H1 (cell line): ENCODE measurements around the gene OPALIN. TPM values are rescaled to one million over a fixed set of nuclear protein-coding genes. Genes with fewer than 3 reads are reported as not detected.

Experiments
- CTCF ChIA-PET: fragments of 300-600 bp; sonication (Branson Sonifier 250); formaldehyde crosslinking; loops from one replicate; lab custom pipeline; 2021; ENCODE audit not compliant: partially characterized antibody; lab: Charles Lee
- POLR2A ChIA-PET: fragments of 300-600 bp; sonication (Branson Sonifier 250); formaldehyde crosslinking; loops from one replicate; lab custom pipeline; 2021; ENCODE audit warnings: inconsistent platforms; ENCODE audit not compliant: partially characterized antibody; lab: Charles Lee
- DNase-seq, 2 experiments: peaks; one replicate each; pipeline versions ENCODE4 v3.0.0 to v3.0.0-alpha.2; 2010 to 2022; ENCODE audit warnings: low spot score in 2 of 2, low read depth in 1 of 2, mixed read lengths in 1 of 2
- FAIRE-seq: peaks from 2 replicates; lab custom pipeline; 2011; peaks lifted over from hg19 to GRCh38; lab: Jason Lieb, UNC
- H2AFZ ChIP-seq: 2 replicates; pipeline ENCODE4 v1.8.1; 2012; ENCODE audit warnings: low read length, inconsistent platforms
- H2AK5ac ChIP-seq: 2 replicates; pipeline ENCODE4 v1.6.1; 2013; ENCODE audit warnings: low read depth, low read length
- H2BK120ac ChIP-seq: replicated peaks from 2 replicates; pipeline ENCODE3; 2013; ENCODE audit warnings: low read depth, low read length, inconsistent platforms
- H2BK12ac ChIP-seq: 2 replicates; pipeline ENCODE4 v1.6.1; 2013; ENCODE audit warnings: low read depth, low read length
- H2BK15ac ChIP-seq: 2 replicates; pipeline ENCODE4 v1.6.1; 2013; ENCODE audit warnings: low read length
- H2BK20ac ChIP-seq: 2 replicates; pipeline ENCODE4 v1.6.1; 2013; ENCODE audit warnings: low read length
- H2BK5ac ChIP-seq: 2 replicates; pipeline ENCODE4 v1.6.1; 2013; ENCODE audit warnings: low read depth, low read length
- H3K14ac ChIP-seq: 2 replicates; pipeline ENCODE4 v1.6.1; 2013; ENCODE audit warnings: inconsistent platforms; ENCODE audit not compliant: insufficient read length
- H3K18ac ChIP-seq: 2 replicates; pipeline ENCODE4 v1.6.1; 2013; ENCODE audit warnings: low read length; ENCODE audit errors: extremely low read depth
- H3K23ac ChIP-seq: 2 replicates; pipeline ENCODE4 v1.6.1; 2013; ENCODE audit warnings: inconsistent platforms; ENCODE audit not compliant: insufficient read length
- H3K23me2 ChIP-seq: 2 replicates; pipeline ENCODE4 v1.6.1; 2013; ENCODE audit warnings: low read depth, low read length
- H3K27ac ChIP-seq: 2 replicates; pipeline ENCODE4 v1.6.1; 2011; ENCODE audit warnings: low read depth, low read length, inconsistent platforms
- H3K27me3 ChIP-seq, 4 experiments: replicated peaks in 1 of 4; 1 replicate in 1 of 4; 2 replicates in 3 of 4; pipeline versions ENCODE4 v1.6.1 to v1.8.1; 2011 to 2013; ENCODE audit warnings: low read length in 3 of 4, mild to moderate bottlenecking in 3 of 4, inconsistent platforms in 2 of 4, mixed read lengths in 2 of 4, moderate library complexity in 1 of 4; ENCODE audit not compliant: control insufficient read depth in 3 of 4, insufficient read depth in 3 of 4; ENCODE audit errors: extremely low read depth in 1 of 4
- H3K36me3 ChIP-seq, 4 experiments: 2 replicates each; pipeline versions ENCODE4 v1.6.1 to v1.8.1; 2011 to 2013; ENCODE audit warnings: mild to moderate bottlenecking in 4 of 4, low read length in 3 of 4, moderate library complexity in 2 of 4, control low read depth in 1 of 4, inconsistent platforms in 1 of 4; ENCODE audit not compliant: insufficient read depth in 4 of 4, control insufficient read depth in 2 of 4
- H3K4ac ChIP-seq: replicated peaks from 2 replicates; pipeline ENCODE3; 2013; ENCODE audit warnings: low read length, low read depth, mixed read lengths, inconsistent platforms; ENCODE audit not compliant: insufficient read length
- H3K4me1 ChIP-seq, 4 experiments: replicated peaks in 1 of 4; 1 replicate in 1 of 4; 2 replicates in 3 of 4; pipeline versions ENCODE4 v1.6.1 to v1.8.1; 2011 to 2013; ENCODE audit warnings: low read length in 3 of 4, inconsistent platforms in 2 of 4, mixed read lengths in 1 of 4; ENCODE audit not compliant: insufficient read depth in 4 of 4, control insufficient read depth in 3 of 4
- H3K4me2 ChIP-seq, 2 experiments: 2 replicates each; pipeline versions ENCODE4 v1.6.1 to v1.8.1; 2011 to 2013; ENCODE audit warnings: low read depth in 2 of 2, low read length in 2 of 2, control low read depth in 1 of 2, inconsistent platforms in 1 of 2, mild to moderate bottlenecking in 1 of 2; ENCODE audit not compliant: insufficient read depth in 1 of 2
- H3K4me3 ChIP-seq, 4 experiments: fragments of 200-600, 300-600 bp in 1 of 4; sonication (generic), shearing (Covaris generic), sonication (Bioruptor Twin) in 1 of 4; 2 replicates each; pipeline versions ENCODE4 v1.5.1 to v1.8.1; 2011 to 2016; ENCODE audit warnings: low read length in 4 of 4, low read depth in 3 of 4, control low read depth in 2 of 4, inconsistent platforms in 2 of 4, mild to moderate bottlenecking in 2 of 4, mixed read lengths in 1 of 4, moderate library complexity in 1 of 4; ENCODE audit not compliant: insufficient read depth in 2 of 4; ENCODE audit errors: extremely low read depth in 1 of 4
- H3K56ac ChIP-seq: replicated peaks from 2 replicates; pipeline ENCODE3; 2013; ENCODE audit warnings: low read depth, mild to moderate bottlenecking, mixed read lengths, low read length, inconsistent platforms; ENCODE audit not compliant: insufficient read length
- H3K79me1 ChIP-seq: 2 replicates; pipeline ENCODE4 v1.6.1; 2013; ENCODE audit warnings: low read depth, low read length, control low read depth
- H3K79me2 ChIP-seq, 2 experiments: 2 replicates each; pipeline versions ENCODE4 v1.6.1 to v1.8.1; 2012 to 2013; ENCODE audit warnings: low read length in 2 of 2, mild to moderate bottlenecking in 2 of 2, inconsistent platforms in 1 of 2; ENCODE audit not compliant: insufficient read depth in 2 of 2, control insufficient read depth in 1 of 2
- H3K9ac ChIP-seq, 4 experiments: replicated peaks in 1 of 4; 1 replicate in 1 of 4; 2 replicates in 3 of 4; pipeline versions ENCODE4 v1.6.1 to v1.8.1; 2011 to 2013; ENCODE audit warnings: low read depth in 3 of 4, low read length in 3 of 4, control low read depth in 2 of 4, mild to moderate bottlenecking in 2 of 4, moderate library complexity in 2 of 4, inconsistent platforms in 1 of 4; ENCODE audit errors: extremely low read depth in 1 of 4
- H3K9me3 ChIP-seq, 2 experiments: 2 replicates each; pipeline versions ENCODE4 v1.6.1 to v1.8.1; 2012 to 2013; ENCODE audit warnings: mild to moderate bottlenecking in 2 of 2, moderate library complexity in 2 of 2, control low read depth in 1 of 2, inconsistent platforms in 1 of 2, low read depth in 1 of 2, low read length in 1 of 2, mixed read lengths in 1 of 2; ENCODE audit not compliant: insufficient read depth in 2 of 2
- H4K20me1 ChIP-seq, 2 experiments: replicated peaks in 1 of 2; 2 replicates each; pipeline versions ENCODE3 to v1.8.1; 2011 to 2013; ENCODE audit warnings: inconsistent platforms in 2 of 2, low read length in 2 of 2, mild to moderate bottlenecking in 1 of 2; ENCODE audit not compliant: insufficient read depth in 2 of 2, control insufficient read depth in 1 of 2
- H4K5ac ChIP-seq: 2 replicates; pipeline ENCODE4 v1.6.1; 2013; ENCODE audit warnings: low read length, low read depth, mixed read lengths, inconsistent platforms; ENCODE audit not compliant: insufficient read length
- H4K8ac ChIP-seq: 2 replicates; pipeline ENCODE4 v1.8.0; 2013; ENCODE audit warnings: mild to moderate bottlenecking, moderate library complexity, low read length, inconsistent platforms; ENCODE audit not compliant: insufficient read depth; ENCODE audit errors: extremely low read depth
- H4K91ac ChIP-seq: replicated peaks from 2 replicates; pipeline ENCODE3; 2013; ENCODE audit warnings: low read length, mixed read lengths, inconsistent platforms; ENCODE audit not compliant: insufficient read length
- CBX5 ChIP-seq: fragments of 300-800, 300-1000 bp; sonication (generic); IDR thresholded peaks from 2 replicates; pipeline ENCODE4 v1.7.1; 2016; ENCODE audit warnings: antibody characterized with exemption, low read length, low read depth
- CHD1 ChIP-seq: IDR thresholded peaks from 2 replicates; pipeline ENCODE4 v1.6.1; 2012; ENCODE audit warnings: low read depth, low read length, improper control_type of control experiment
- E2F6 ChIP-seq: IDR thresholded peaks from 2 replicates; pipeline ENCODE4 v1.6.1; 2012; ENCODE audit warnings: inconsistent platforms
- JUND ChIP-seq: IDR thresholded peaks from 2 replicates; pipeline ENCODE4 v1.6.1; 2011; ENCODE audit warnings: mild to moderate bottlenecking, improper control_type of control experiment, low read length
- KDM4A ChIP-seq: IDR thresholded peaks from one replicate; pipeline ENCODE4 v1.7.1; 2012; ENCODE audit warnings: low read depth, mild to moderate bottlenecking, moderate library complexity, low read length, inconsistent platforms; ENCODE audit not compliant: severe bottlenecking
- MAFK ChIP-seq: IDR thresholded peaks from 2 replicates; pipeline ENCODE4 v1.6.1; 2012; ENCODE audit warnings: low read depth, mild to moderate bottlenecking, improper control_type of control experiment, low read length
- NANOG ChIP-seq: IDR thresholded peaks from 2 replicates; pipeline ENCODE4 v1.6.1; 2011; ENCODE audit warnings: low read length, low read depth, mild to moderate bottlenecking, inconsistent platforms; ENCODE audit not compliant: insufficient read depth, poor library complexity, severe bottlenecking
- POLR2A ChIP-seq, 2 experiments: IDR thresholded peaks; 1 replicate in 1 of 2; 2 replicates in 1 of 2; pipeline ENCODE4 v1.6.1; 2011; ENCODE audit warnings: low read depth in 2 of 2, low read length in 2 of 2, mild to moderate bottlenecking in 2 of 2; ENCODE audit errors: control extremely low read depth in 1 of 2
- POU5F1 ChIP-seq: IDR thresholded peaks from 2 replicates; pipeline ENCODE4 v1.6.1; 2011; ENCODE audit warnings: low read depth, mild to moderate bottlenecking, low read length, moderate library complexity
- SRF ChIP-seq: IDR thresholded peaks from 2 replicates; pipeline ENCODE4 v1.6.1; 2011; ENCODE audit warnings: mild to moderate bottlenecking, low read depth, low read length, moderate library complexity
- TBP ChIP-seq: IDR thresholded peaks from 2 replicates; pipeline ENCODE4 v1.6.1; 2011; ENCODE audit warnings: low read depth, low read length, improper control_type of control experiment
- TCF12 ChIP-seq: IDR thresholded peaks from 2 replicates; pipeline ENCODE4 v1.6.1; 2011; ENCODE audit warnings: low read depth, mild to moderate bottlenecking, low read length
- YY1 ChIP-seq: IDR thresholded peaks from 2 replicates; pipeline ENCODE4 v1.6.1; 2011; ENCODE audit warnings: low read depth, mild to moderate bottlenecking, low read length
- WGBS, 2 experiments: shearing (Covaris generic) in 1 of 2; methylation state at CpG; one replicate each; pipeline versions ENCODE4 v1.1.6 to v1.1.7; 2013 to 2015; ENCODE audit warnings: low lambda C conversion rate in 2 of 2, mixed read lengths in 2 of 2, inconsistent platforms in 1 of 2, low coverage in 1 of 2, missing lambda C conversion rate in 1 of 2; ENCODE audit not compliant: insufficient replicate concordance in 2 of 2, insufficient coverage in 1 of 2, insufficient read length in 1 of 2; ENCODE audit errors: extremely low coverage in 1 of 2, missing lambda C conversion rate in 1 of 2; 5-methylcytosine and 5-hydroxymethylcytosine counted together
- polyA plus RNA-seq, 7 experiments: library from polyadenylated mRNA; depleted of rRNA in 3 of 7; stranded (reverse) in 5 of 7; unstranded in 2 of 7; fragments of >200 nt in 5 of 7; fragments of 200-250 nt in 2 of 7; gene quantifications; 1 replicate in 5 of 7; 2 replicates in 1 of 7; 4 replicates in 1 of 7; pipeline versions ENCODE4 v1.2.1 to v1.2.3, GENCODE V29; 2011 to 2013; ENCODE audit warnings: missing spikeins in 2 of 7, mixed read lengths in 2 of 7
- total RNA-seq: library from RNA; stranded (reverse); fragmentation: NEBNext Ultra II Directional; extraction: Animal tissue kit (Norgen Biotek cat#: 25700); gene quantifications from 2 replicates; pipeline ENCODE4 v1.2.1, GENCODE V29; 2021

Gene OPALIN
- total and polyA plus RNA-seq, 2 of the 8 experiments (the other 6 are each of a cell fraction or from before 2014, with no cell fraction given): 0.03 TPM; not detected in 1

DNA sequence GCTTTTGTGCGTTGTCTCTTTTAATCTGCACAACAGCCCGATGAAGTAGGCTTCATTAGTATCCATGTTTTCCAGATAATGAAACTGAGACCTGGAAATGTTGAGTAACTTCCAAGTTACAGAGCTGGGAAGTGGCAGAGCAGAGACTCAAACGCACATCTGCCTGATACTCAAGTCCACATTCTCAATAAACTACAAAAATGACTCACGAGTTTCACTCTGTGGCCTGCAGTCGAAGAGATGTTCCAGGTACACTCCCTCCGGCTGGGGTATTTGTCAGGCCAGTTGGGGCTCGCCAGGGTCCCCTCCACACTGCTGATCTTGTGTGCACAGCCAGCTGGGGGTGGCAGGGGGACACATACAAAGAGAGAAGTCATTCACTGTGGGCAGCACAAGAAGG lies 17.7 kb upstream of the OPALIN start:
- Histone ChIP-seq H3K4me3 (no peak overlapping the region), H4K91ac (no peak overlapping the region), H3K27ac (no peak overlapping the region), H3K4me1 (peaks cover 0 to 13% (median 6%) of the 10 kb centered on the region in 4 experiments; a peak in 6 of 7 replicates), H2AK5ac (no peak overlapping the region), H3K79me2 (no peaks in the 10 kb centered on the region), H3K4ac (no peak overlapping the region), H3K9me3 (no peaks in the 10 kb centered on the region), H2BK12ac (no peak overlapping the region), H3K18ac (no peak overlapping the region), H2BK20ac (no peak overlapping the region), H4K20me1 (no peaks in the 10 kb centered on the region), H3K9ac (no peak overlapping the region), H2BK120ac (no peak overlapping the region), H4K5ac (no peak overlapping the region), H3K4me2 (no peak overlapping the region), H3K23ac (no peak overlapping the region), H2BK5ac (no peak overlapping the region), H3K79me1 (no peaks in the 10 kb centered on the region), H2AFZ (no peak overlapping the region), H3K27me3 (peaks cover 0 to 3% (median 1%) of the 10 kb centered on the region in 4 experiments; a peak in 3 of 7 replicates), H4K8ac (no peak overlapping the region), H3K36me3 (no peaks in the 10 kb centered on the region), H3K56ac (no peak overlapping the region), H2BK15ac (no peak overlapping the region), H3K23me2 (peaks cover 4% of the 10 kb centered on the region), H3K14ac (no peak overlapping the region)
- TF ChIP-seq JUND: no peak
- no peak for TF ChIP-seq KDM4A
- TF ChIP-seq CBX5: no peak
- no peak for TF ChIP-seq E2F6
- TF ChIP-seq POLR2A (IDR thresholded peaks at IDR 0.05; ENCODE audit: control extremely low read depth in 1 of 2, low read depth in 2 of 2, low read length in 2 of 2): no peak
- TF ChIP-seq MAFK: no peak
- no peak for TF ChIP-seq POU5F1
- no peak for TF ChIP-seq CHD1
- TF ChIP-seq TCF12: no peak
- no peak for TF ChIP-seq TBP
- no peak for TF ChIP-seq YY1
- no peak for TF ChIP-seq NANOG
- no peak for TF ChIP-seq SRF
- ChIA-PET CTCF (interaction anchor here (0.6 to 12.6 kb wide), 14 partner anchors 7 to 180 kb away, joined by 3 to 187 read pairs (median 12); partner anchors contain the start of gene TLL2), POLR2A (no interaction called here)
- no peak for FAIRE-seq
- DNase-seq: no peak
- 75% methylated on average over 7 of the region's 7 CpGs; no CpG with 5 or more reads in 1 of the 2 experiments for WGBS, 2 experiments
